Lower leg skin (tissue), 3 donors: ENCODE results near the gene DCTN1.

Experiments used
- POLR2A ChIP-seq, 2 donors: fragments of 450-650 bp; IDR thresholded peaks; one replicate each; pipeline ENCODE4 v1.6.1; 2016 to 2017; ENCODE audit warnings: antibody characterized with exemption in 2 of 2, mild to moderate bottlenecking in 1 of 2, moderate library complexity in 1 of 2
- TF ChIP-seq, protein P1 (sequence below), 3 donors: fragments of 450-650 bp; IDR thresholded peaks; one replicate each; pipeline ENCODE4 v1.5.1; 2016; ENCODE audit warnings: antibody characterized with exemption in 3 of 3, mild to moderate bottlenecking in 3 of 3, moderate library complexity in 2 of 3

DNA sequence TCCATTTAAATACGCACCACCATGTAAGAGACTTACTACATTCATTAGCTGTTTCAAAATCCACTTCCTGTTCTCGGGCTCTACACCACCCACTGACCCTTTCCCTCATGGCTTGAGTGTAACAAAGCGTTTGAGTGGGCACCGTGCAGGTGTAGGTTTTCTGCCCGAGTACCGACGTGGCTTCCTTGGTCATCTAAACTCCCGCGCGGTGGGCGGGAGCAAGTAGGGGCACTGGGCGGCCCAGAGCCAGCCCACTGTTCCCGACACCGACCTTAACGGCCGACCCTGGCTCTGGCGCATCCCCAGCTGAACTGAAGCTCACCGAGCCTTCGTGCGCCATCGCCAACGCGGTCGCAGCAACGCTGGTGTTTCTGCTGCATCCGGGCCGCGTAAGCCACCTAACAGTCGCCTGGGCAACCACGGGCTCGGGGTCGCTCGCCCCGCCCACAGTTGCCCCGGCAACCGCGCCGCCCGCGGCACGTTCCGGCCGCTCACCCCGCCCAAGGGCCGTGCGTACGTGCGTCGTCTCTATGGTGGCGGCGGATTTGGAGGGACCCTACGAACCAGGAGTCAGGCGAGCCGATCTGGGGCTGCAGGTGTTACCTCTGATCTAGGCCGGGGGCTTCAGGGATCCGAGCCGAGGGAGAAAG is 41.2 kb upstream of the DCTN1 start, which contains the start of the genes C2orf81 and WDR54:
- TF ChIP-seq, protein P1, sequence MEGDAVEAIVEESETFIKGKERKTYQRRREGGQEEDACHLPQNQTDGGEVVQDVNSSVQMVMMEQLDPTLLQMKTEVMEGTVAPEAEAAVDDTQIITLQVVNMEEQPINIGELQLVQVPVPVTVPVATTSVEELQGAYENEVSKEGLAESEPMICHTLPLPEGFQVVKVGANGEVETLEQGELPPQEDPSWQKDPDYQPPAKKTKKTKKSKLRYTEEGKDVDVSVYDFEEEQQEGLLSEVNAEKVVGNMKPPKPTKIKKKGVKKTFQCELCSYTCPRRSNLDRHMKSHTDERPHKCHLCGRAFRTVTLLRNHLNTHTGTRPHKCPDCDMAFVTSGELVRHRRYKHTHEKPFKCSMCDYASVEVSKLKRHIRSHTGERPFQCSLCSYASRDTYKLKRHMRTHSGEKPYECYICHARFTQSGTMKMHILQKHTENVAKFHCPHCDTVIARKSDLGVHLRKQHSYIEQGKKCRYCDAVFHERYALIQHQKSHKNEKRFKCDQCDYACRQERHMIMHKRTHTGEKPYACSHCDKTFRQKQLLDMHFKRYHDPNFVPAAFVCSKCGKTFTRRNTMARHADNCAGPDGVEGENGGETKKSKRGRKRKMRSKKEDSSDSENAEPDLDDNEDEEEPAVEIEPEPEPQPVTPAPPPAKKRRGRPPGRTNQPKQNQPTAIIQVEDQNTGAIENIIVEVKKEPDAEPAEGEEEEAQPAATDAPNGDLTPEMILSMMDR (IDR thresholded peaks at IDR 0.05): no peak
- no peak for TF ChIP-seq POLR2A (IDR thresholded peaks at IDR 0.05)
